Frontal cortex (tissue), 4 donors: ENCODE results near the gene PCDHB14. TPM values are rescaled to one million over a fixed set of nuclear protein-coding genes. Genes with fewer than 3 reads are reported as not detected.
"Not testable (repeated sequence)": the region's sequence is repeated elsewhere in the genome, so short reads cannot be mapped to it uniquely, and the experiment has no call there.

Experiments
- DNase-seq, 2 donors: peaks; one replicate each; pipeline ENCODE4 v3.0.0; 2012; ENCODE audit warnings: low spot score in 2 of 2
- FAIRE-seq: peaks from 2 replicates; lab custom pipeline; 2012; peaks lifted over from hg19 to GRCh38; lab: Jason Lieb, UNC
- total RNA-seq: library from RNA; depleted of rRNA; stranded (reverse); fragments of >200 nt; gene quantifications from one replicate; pipeline ENCODE4 v1.2.3, GENCODE V29; 2014
- donor health status: control.
- donor health status: control.
- donor health status: control.

PCDHB14 gene
- total RNA-seq, result 12.6 TPM

- FAIRE-seq (no peak), DNase-seq (no peak)
Measured at GRCh38 chr5:141223112-141223783, at the start of gene PCDHB14. TSS of gene PCDHB14 (plus strand) at chr5:141223343. CDS start at chr5:141223506, 163 bp downstream.

GRCh38 chr5:141174291-141175104, 48.6 kb upstream of the PCDHB14 start:
- DNase-seq, FAIRE-seq: not testable (repeated sequence)

- no peak for DNase-seq
Measured at GRCh38 chr5:141175933-141176332, 47.2 kb upstream of the PCDHB14 start.

GRCh38 chr5:141177577-141178191, 45.5 kb upstream of the PCDHB14 start, which contains the start of gene PCDHB8:
TSS of gene PCDHB8 (plus strand) at chr5:141177790. CDS start at chr5:141178035, 245 bp downstream.
- DNase-seq, FAIRE-seq: not testable (repeated sequence)

More at GRCh38 chr5:141175933-141176332, 47.2 kb upstream of the PCDHB14 start:
- FAIRE-seq, result peak; percentile 98

- not testable (repeated sequence) for FAIRE-seq, DNase-seq
Measured at GRCh38 chr5:141179371-141179770, 43.8 kb upstream of the PCDHB14 start.

GRCh38 chr5:141179876-141180275, 43.3 kb upstream of the PCDHB14 start:
- FAIRE-seq, DNase-seq: not testable (repeated sequence)

GRCh38 chr5:141180313-141180712, 42.8 kb upstream of the PCDHB14 start:
- no peak for DNase-seq
- no peak for FAIRE-seq

- DNase-seq (no peak), FAIRE-seq (no peak)
Measured at GRCh38 chr5:141182248-141182647, 40.9 kb upstream of the PCDHB14 start, which contains the start of gene PCDHB16. TSS of gene PCDHB16 (plus strand) at chr5:141182387. CDS start at chr5:141182560, 173 bp downstream.

GRCh38 chr5:141184117-141184855, 38.9 kb upstream of the PCDHB14 start:
- not testable (repeated sequence) for FAIRE-seq, DNase-seq

GRCh38 chr5:141186897-141187512, 36.1 kb upstream of the PCDHB14 start, which contains the start of gene PCDHB9:
TSS of gene PCDHB9 (plus strand) at chr5:141187161. CDS start at chr5:141187319, 158 bp downstream.
- FAIRE-seq (no peak), DNase-seq (no peak)

- FAIRE-seq, DNase-seq: not testable (repeated sequence)
Measured at GRCh38 chr5:141188682-141189081, 34.5 kb upstream of the PCDHB14 start.

- FAIRE-seq, DNase-seq: not testable (repeated sequence)
Measured at GRCh38 chr5:141189131-141189530, 34.0 kb upstream of the PCDHB14 start.

- no peak for FAIRE-seq
Measured at GRCh38 chr5:141192110-141192725, 30.9 kb upstream of the PCDHB14 start, which contains the start of gene PCDHB10. TSS of gene PCDHB10 (plus strand) at chr5:141192353. CDS start at chr5:141192553, 200 bp downstream.

GRCh38 chr5:141194332-141194731, 28.8 kb upstream of the PCDHB14 start:
- DNase-seq, FAIRE-seq: not testable (repeated sequence)

More at GRCh38 chr5:141192110-141192725, 30.9 kb upstream of the PCDHB14 start, which contains the start of gene PCDHB10:
- no peak for DNase-seq

- DNase-seq (no peak), FAIRE-seq (no peak)
Measured at GRCh38 chr5:141196363-141196762, 26.8 kb upstream of the PCDHB14 start.

- DNase-seq (no peak), FAIRE-seq (no peak)
Measured at GRCh38 chr5:141199359-141200235, 23.5 kb upstream of the PCDHB14 start, which contains the start of gene PCDHB11. TSS of gene PCDHB11 (plus strand) at chr5:141199627. CDS start at chr5:141199775, 148 bp downstream.

GRCh38 chr5:141201126-141201525, 22.0 kb upstream of the PCDHB14 start:
- DNase-seq, FAIRE-seq: not testable (repeated sequence)
